HL-60 (cell line): Measurements from ENCODE around the gene MYH15.

Experiments used
- GABPA ChIP-seq: IDR thresholded peaks from 2 replicates; pipeline ENCODE4 v1.6.1; 2012; ENCODE audit warnings: low read depth
- POLR2AphosphoS5 ChIP-seq: IDR thresholded peaks from 2 replicates; pipeline ENCODE4 v1.6.1; 2012; ENCODE audit warnings: low read depth
- TF ChIP-seq, protein P1 (sequence below): IDR thresholded peaks from one replicate; pipeline ENCODE4 v1.5.1; 2011; ENCODE audit warnings: low read length, control low read depth, inconsistent platforms; ENCODE audit not compliant: insufficient read depth

DNA sequence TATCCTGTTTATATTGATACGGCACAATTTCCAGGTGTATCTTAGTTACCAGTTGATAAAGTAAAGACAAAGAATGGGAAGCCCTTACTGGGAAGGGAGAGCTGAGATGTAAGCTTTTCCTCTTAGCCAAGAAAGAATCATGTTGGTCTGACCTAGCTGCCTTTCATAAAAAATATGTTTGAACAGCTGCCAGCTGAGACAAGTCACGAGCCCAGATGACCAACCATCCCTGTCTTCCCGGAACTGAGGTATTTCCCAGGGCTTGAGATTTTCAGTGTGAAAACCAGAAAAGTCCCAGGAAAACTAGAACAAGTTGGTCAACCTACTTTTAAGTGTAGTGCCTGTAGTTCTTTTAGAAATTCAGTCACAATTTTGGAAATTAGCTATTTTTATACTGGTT is 3.6 kb upstream of the MYH15 start:
- TF ChIP-seq, protein P1, sequence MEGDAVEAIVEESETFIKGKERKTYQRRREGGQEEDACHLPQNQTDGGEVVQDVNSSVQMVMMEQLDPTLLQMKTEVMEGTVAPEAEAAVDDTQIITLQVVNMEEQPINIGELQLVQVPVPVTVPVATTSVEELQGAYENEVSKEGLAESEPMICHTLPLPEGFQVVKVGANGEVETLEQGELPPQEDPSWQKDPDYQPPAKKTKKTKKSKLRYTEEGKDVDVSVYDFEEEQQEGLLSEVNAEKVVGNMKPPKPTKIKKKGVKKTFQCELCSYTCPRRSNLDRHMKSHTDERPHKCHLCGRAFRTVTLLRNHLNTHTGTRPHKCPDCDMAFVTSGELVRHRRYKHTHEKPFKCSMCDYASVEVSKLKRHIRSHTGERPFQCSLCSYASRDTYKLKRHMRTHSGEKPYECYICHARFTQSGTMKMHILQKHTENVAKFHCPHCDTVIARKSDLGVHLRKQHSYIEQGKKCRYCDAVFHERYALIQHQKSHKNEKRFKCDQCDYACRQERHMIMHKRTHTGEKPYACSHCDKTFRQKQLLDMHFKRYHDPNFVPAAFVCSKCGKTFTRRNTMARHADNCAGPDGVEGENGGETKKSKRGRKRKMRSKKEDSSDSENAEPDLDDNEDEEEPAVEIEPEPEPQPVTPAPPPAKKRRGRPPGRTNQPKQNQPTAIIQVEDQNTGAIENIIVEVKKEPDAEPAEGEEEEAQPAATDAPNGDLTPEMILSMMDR: no peak
- TF ChIP-seq POLR2AphosphoS5 (no peak), GABPA (no peak)
